Astrocyte (in vitro differentiated cells and primary cell): ENCODE data around the gene CBR4. TPM values are rescaled to one million over a fixed set of nuclear protein-coding genes. Genes with fewer than 3 reads are reported as not detected.

Experiments
- DNase-seq: peaks from one replicate; pipeline ENCODE4 v3.0.0-alpha.2; 2010; ENCODE audit warnings: low read depth
- FAIRE-seq: peaks from 2 replicates; lab custom pipeline; 2011; peaks lifted over from hg19 to GRCh38; lab: Jason Lieb, UNC
- H2AFZ ChIP-seq: 2 replicates; pipeline ENCODE4 v1.6.0; 2012; ENCODE audit warnings: low read depth, low read length, inconsistent platforms
- H3K27ac ChIP-seq: 2 replicates; pipeline ENCODE4 v1.5.1; 2011; ENCODE audit warnings: low read depth, low read length, inconsistent platforms
- H3K27me3 ChIP-seq: 2 replicates; pipeline ENCODE4 v1.6.0; 2011; ENCODE audit warnings: low read length, inconsistent platforms; ENCODE audit not compliant: insufficient read depth
- H3K36me3 ChIP-seq: 2 replicates; pipeline ENCODE4 v1.5.1; 2011; ENCODE audit warnings: low read length, inconsistent platforms; ENCODE audit not compliant: insufficient read depth
- H3K4me1 ChIP-seq: 2 replicates; pipeline ENCODE4 v1.5.1; 2011; ENCODE audit warnings: low read length, inconsistent platforms; ENCODE audit not compliant: insufficient read depth
- H3K4me2 ChIP-seq: 2 replicates; pipeline ENCODE4 v1.6.0; 2012; ENCODE audit warnings: low read length, inconsistent platforms
- H3K4me3 ChIP-seq: 2 replicates; pipeline ENCODE4 v1.5.1; 2011; ENCODE audit warnings: low read depth, mild to moderate bottlenecking, low read length, inconsistent platforms; ENCODE audit not compliant: insufficient read depth
- H3K79me2 ChIP-seq: 2 replicates; pipeline ENCODE4 v1.6.0; 2012; ENCODE audit warnings: mild to moderate bottlenecking, low read length, inconsistent platforms; ENCODE audit not compliant: insufficient read depth
- H3K9ac ChIP-seq: 2 replicates; pipeline ENCODE4 v1.6.0; 2012; ENCODE audit warnings: mild to moderate bottlenecking, low read length, inconsistent platforms
- H3K9me3 ChIP-seq: 2 replicates; pipeline ENCODE4 v1.5.1; 2012; ENCODE audit warnings: low read depth, mild to moderate bottlenecking, low read length, inconsistent platforms; ENCODE audit not compliant: insufficient read depth
- H4K20me1 ChIP-seq: 2 replicates; pipeline ENCODE4 v1.6.0; 2012; ENCODE audit warnings: low read length, inconsistent platforms; ENCODE audit not compliant: insufficient read depth
- H3K27ac Mint-ChIP-seq: one replicate; pipeline ENCODE4 v1.8.0; 2021; ENCODE audit warnings: mild to moderate bottlenecking, mixed read lengths; ENCODE audit not compliant: unreplicated experiment
- H3K27me3 Mint-ChIP-seq: one replicate; pipeline ENCODE4 v1.8.0; 2021; ENCODE audit warnings: low read depth, mixed read lengths; ENCODE audit not compliant: unreplicated experiment
- H3K36me3 Mint-ChIP-seq: one replicate; pipeline ENCODE4 v1.8.0; 2021; ENCODE audit warnings: low read depth, mixed read lengths; ENCODE audit not compliant: unreplicated experiment
- H3K4me1 Mint-ChIP-seq: one replicate; pipeline ENCODE4 v1.8.0; 2021; ENCODE audit warnings: low read depth, mixed read lengths; ENCODE audit not compliant: unreplicated experiment
- H3K4me3 Mint-ChIP-seq: one replicate; pipeline ENCODE4 v1.8.0; 2021; ENCODE audit warnings: mild to moderate bottlenecking, moderate library complexity, mixed read lengths; ENCODE audit not compliant: unreplicated experiment
- H3K9me3 Mint-ChIP-seq: one replicate; pipeline ENCODE4 v1.8.0; 2021; ENCODE audit warnings: mild to moderate bottlenecking, mixed read lengths; ENCODE audit not compliant: unreplicated experiment
- EZH2 ChIP-seq: IDR thresholded peaks from 2 replicates; pipeline ENCODE4 v1.6.1; 2012; ENCODE audit warnings: mild to moderate bottlenecking, low read length, inconsistent platforms; ENCODE audit not compliant: insufficient read depth
- total RNA-seq: library from RNA; stranded (reverse); gene quantifications from 2 replicates; pipeline ENCODE4 v1.2.1, GENCODE V29; 2021
- TF ChIP-seq, protein P1 (sequence below): IDR thresholded peaks from 2 replicates; pipeline ENCODE4 v1.5.1; 2011; ENCODE audit warnings: low read depth, mild to moderate bottlenecking, inconsistent platforms, low read length, moderate library complexity; ENCODE audit not compliant: insufficient read depth

The CBR4 gene
- total RNA-seq, 1 donor from 2014 or later = 16.8 TPM

DNA sequence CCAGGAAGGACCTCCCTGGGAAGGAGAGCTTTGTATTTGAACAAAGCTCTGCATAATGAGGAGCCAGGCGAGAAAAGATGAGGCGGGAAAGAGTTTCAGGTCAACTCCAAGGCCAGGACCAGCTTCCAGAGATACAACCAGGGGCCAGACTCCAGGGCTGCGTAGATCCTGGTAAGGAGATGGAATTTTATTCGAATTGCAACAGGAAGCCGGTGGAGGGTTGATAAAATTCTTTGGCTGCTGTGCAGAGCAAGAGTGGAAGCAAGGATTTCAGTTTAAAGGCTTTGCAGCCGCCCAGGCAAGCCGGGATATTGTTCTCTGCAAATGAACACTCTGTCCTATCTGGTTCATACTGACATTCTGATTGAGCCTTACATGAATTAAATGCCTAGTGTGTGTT lies 40.2 kb upstream of the CBR4 start:
- no peaks in the 10 kb centered on the region for H3K79me2 ChIP-seq
- FAIRE-seq (no peak), DNase-seq (no peak)
- H3K27me3 ChIP-seq = no peaks in the 10 kb centered on the region
- Mint-ChIP-seq H3K27ac (no peak overlapping the region), H3K4me3 (no peak overlapping the region), H3K4me1 (peaks cover 8% of the 10 kb centered on the region), H3K9me3 (no peaks in the 10 kb centered on the region), H3K36me3 (peaks cover 2% of the 10 kb centered on the region), H3K27me3 (peaks cover 11% of the 10 kb centered on the region)
- no peaks in the 10 kb centered on the region for H3K36me3 ChIP-seq
- H3K4me3 ChIP-seq = no peak overlapping the region
- no peaks in the 10 kb centered on the region for H3K9me3 ChIP-seq
- H3K9ac ChIP-seq = no peak overlapping the region
- H2AFZ ChIP-seq = no peak overlapping the region
- H4K20me1 ChIP-seq = no peaks in the 10 kb centered on the region
- no peak overlapping the region for H3K27ac ChIP-seq
- TF ChIP-seq, protein P1, sequence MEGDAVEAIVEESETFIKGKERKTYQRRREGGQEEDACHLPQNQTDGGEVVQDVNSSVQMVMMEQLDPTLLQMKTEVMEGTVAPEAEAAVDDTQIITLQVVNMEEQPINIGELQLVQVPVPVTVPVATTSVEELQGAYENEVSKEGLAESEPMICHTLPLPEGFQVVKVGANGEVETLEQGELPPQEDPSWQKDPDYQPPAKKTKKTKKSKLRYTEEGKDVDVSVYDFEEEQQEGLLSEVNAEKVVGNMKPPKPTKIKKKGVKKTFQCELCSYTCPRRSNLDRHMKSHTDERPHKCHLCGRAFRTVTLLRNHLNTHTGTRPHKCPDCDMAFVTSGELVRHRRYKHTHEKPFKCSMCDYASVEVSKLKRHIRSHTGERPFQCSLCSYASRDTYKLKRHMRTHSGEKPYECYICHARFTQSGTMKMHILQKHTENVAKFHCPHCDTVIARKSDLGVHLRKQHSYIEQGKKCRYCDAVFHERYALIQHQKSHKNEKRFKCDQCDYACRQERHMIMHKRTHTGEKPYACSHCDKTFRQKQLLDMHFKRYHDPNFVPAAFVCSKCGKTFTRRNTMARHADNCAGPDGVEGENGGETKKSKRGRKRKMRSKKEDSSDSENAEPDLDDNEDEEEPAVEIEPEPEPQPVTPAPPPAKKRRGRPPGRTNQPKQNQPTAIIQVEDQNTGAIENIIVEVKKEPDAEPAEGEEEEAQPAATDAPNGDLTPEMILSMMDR = no peak
- no peak overlapping the region for H3K4me2 ChIP-seq
- peaks cover 5% of the 10 kb centered on the region for H3K4me1 ChIP-seq

DNA sequence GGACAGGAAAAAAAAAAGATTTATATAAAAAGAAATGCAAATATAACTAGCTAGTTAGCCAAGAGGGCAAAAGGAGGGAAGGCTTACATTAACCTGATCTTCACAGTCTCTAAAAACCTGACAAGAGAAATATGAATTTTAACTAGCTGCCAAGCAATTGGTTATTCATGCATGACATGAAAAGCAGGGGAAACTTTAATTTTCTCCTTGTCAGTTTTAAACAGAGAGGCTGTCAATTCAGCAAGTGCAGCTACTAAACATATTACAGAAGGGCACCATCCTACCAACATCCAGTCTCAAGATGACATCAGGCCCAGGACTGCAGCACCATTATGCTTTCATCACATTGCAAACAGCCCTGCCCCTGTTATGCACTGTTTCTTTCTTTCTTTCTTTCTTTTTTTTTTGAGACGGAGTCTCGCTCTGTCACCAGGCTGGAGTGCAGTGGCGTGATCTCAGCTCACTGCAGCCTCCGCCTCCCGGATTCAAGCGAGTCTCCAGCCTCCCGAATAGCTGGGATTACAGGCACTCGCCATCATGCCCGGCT lies 38.9 kb upstream of the CBR4 start:
- H2AFZ ChIP-seq = no peak overlapping the region
- H3K27ac Mint-ChIP-seq = no peak overlapping the region
- H4K20me1 ChIP-seq = no peaks in the 10 kb centered on the region
- peaks cover 5% of the 10 kb centered on the region for H3K4me1 ChIP-seq
- no peak for FAIRE-seq
- no peaks in the 10 kb centered on the region for H3K9me3 Mint-ChIP-seq
- H3K79me2 ChIP-seq = no peaks in the 10 kb centered on the region
- peaks cover 8% of the 10 kb centered on the region for H3K4me1 Mint-ChIP-seq
- H3K36me3 ChIP-seq = no peaks in the 10 kb centered on the region
- no peak for DNase-seq
- peaks cover 11% of the 10 kb centered on the region for H3K27me3 Mint-ChIP-seq
- H3K4me3 ChIP-seq = no peak overlapping the region
- no peak for TF ChIP-seq EZH2
- TF ChIP-seq, protein P1 = no peak
- H3K4me3 Mint-ChIP-seq = no peak overlapping the region
- no peak overlapping the region for H3K27ac ChIP-seq
- peaks cover 2% of the 10 kb centered on the region for H3K36me3 Mint-ChIP-seq
- H3K4me2 ChIP-seq = no peak overlapping the region
- H3K9ac ChIP-seq = no peak overlapping the region
- no peaks in the 10 kb centered on the region for H3K27me3 ChIP-seq
- H3K9me3 ChIP-seq = no peaks in the 10 kb centered on the region

DNA sequence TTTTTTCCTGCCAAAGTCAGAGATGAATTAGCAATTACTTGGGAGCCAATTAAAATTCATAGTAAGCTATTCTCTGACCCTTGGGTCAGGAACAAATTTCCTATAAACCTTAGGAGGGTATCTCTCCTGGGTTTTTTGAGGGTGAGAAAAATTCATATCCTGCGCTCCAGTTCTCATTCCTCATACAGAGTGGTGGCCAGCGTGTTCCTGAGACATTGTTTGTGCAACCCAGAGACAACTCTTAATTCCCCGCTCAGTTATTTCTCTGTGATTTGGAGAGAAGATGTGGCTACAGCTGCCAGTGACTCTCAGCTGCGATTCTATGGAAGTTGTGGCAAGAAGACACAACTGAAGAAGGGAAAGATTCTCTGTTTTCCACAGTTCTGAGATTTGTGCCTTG lies 37.9 kb upstream of the CBR4 start:
- Histone ChIP-seq H3K4me1 (peaks cover 5% of the 10 kb centered on the region), H2AFZ (no peak overlapping the region), H3K79me2 (no peaks in the 10 kb centered on the region), H3K9ac (no peak overlapping the region), H4K20me1 (no peaks in the 10 kb centered on the region), H3K4me3 (no peak overlapping the region), H3K27me3 (no peaks in the 10 kb centered on the region), H3K4me2 (no peak overlapping the region), H3K36me3 (no peaks in the 10 kb centered on the region), H3K27ac (no peak overlapping the region), H3K9me3 (no peaks in the 10 kb centered on the region)
- peaks cover 2% of the 10 kb centered on the region for H3K36me3 Mint-ChIP-seq
- no peak for TF ChIP-seq EZH2
- TF ChIP-seq, protein P1 = no peak
- no peak for DNase-seq
- no peak overlapping the region for H3K4me3 Mint-ChIP-seq
- H3K4me1 Mint-ChIP-seq = peaks cover 8% of the 10 kb centered on the region
- no peaks in the 10 kb centered on the region for H3K9me3 Mint-ChIP-seq
- H3K27me3 Mint-ChIP-seq = peaks cover 8% of the 10 kb centered on the region
- no peak overlapping the region for H3K27ac Mint-ChIP-seq
- FAIRE-seq = no peak
